SIG-M5 treated with dmso at 0.1 percent for 504 hours (cell line): ENCODE data around the gene C12orf75.

Experiments
- DNase-seq: peaks from one replicate; lab custom pipeline; 2025; ENCODE audit not compliant: unreplicated experiment; lab: John Stamatoyannopoulos, UW

The C12orf75 gene

DNA sequence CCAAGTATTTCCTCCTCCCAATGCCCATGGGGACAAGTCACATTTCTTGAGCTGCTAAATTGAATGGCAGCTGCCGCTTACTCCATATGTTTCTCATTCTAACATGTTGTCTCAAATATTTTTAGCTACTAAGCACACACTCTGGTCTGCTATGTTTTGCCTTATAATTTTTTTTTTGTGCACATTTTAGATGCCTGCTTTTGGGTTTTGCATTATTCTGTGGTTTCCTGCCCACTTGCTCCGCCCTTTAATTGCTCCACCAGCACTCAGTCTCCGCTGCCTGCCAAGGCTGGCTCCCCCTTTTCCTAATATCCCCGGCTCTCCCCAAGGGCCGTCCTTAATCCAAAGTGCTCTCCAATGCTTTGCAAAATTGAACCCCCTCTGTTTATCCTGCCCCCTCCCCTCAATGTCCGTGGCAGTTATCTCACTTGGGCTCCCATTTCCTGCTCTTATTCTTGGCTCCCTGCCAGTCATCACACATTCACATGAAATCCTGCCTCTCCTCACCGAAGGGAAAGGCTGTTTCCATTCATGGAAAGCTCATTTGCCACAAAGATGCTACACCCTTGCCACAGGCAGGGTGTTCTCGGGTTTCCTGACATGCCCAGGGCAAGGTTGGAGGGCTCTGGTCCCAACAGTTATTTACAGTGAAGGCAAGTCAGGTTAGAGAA lies 79.4 kb downstream of the C12orf75 start:
- no peak for DNase-seq

DNA sequence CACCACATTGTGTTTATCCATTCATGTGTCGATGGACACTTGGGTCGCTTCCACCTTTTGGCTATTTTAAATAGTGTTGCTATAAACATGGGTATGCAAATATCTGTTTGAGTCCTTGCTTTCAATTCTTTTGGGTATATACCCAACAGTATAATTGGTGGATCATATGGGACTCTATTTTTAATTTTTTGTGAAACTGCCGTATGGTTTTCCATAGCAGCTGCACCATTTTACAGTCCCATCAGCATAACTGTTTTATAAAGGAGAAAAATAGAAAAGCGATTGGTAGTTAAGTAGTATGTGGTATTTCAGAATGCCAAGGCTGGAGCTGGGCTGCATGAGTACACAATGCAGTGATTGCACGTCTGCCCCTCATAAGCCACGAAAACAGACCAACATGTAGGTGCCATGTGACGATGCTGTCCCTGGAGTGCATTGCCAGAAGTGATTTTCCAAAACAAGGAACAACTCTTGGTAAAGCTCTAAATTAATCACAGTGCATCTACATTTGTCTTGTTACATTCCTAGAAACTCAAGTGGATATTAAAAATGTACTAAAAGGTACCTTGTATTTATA lies 83.5 kb downstream of the C12orf75 start:
- DNase-seq, result no peak

DNA sequence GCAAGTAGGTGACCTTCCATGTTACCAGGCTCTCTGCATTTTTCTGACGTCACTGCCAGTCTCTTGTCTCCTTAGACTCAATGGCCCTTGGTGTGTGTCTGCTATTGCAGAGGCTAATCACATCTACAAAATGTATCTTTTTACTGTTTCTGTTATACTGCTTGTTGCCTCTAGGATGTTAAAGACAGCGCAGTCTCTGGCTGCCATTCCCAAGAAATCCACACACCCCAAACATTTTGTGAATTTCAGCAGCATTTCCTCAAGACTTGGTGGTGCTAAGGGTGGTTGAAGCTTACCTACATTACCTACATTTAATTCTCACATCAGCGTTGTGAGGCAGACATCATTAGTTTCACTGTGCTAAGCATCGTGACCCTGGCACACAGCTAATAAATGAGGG lies 87.2 kb downstream of the C12orf75 start:
- DNase-seq, result no peak

DNA sequence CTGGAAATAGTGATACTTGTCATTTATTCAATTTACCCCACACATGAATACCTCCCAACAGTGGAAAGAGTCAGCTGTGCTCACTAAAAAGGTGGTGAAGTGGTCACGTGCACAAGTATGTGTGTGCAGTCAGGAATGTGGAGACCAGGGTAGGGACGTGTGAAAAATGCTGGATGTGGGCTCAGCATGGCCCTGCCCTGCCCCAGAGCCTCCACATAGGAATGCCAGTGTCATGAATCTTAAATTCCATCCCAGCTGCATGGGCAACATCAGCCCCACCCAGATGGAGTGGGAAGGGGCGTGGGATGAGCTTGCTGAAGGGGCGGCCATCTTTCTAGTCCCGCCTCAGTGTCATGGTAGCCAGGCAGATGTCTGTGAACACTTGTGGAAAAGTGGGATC lies 87.7 kb downstream of the C12orf75 start:
- no peak for DNase-seq

DNA sequence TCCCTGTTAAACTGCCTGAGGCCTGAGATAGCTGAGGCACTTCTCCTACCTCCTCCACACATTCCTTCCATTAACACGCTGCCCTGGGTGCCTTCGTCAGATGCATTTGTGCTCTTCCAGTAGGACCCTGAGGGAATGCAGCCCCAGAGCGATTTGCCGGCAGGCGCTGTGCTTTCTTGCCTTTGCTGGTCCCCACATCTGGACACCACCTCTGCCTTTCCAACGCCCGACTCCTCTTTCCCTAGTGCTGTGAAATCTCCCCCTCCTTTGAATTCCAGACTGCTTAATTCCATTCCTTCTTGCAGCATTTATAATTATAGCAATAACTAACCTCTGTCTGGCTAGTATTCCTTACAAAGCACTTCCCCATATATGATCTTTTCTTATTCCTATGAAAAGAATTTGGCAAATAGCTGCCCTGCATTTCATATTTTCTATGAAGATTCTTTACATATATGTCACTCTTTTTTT lies 88.4 kb downstream of the C12orf75 start:
- no peak for DNase-seq

DNA sequence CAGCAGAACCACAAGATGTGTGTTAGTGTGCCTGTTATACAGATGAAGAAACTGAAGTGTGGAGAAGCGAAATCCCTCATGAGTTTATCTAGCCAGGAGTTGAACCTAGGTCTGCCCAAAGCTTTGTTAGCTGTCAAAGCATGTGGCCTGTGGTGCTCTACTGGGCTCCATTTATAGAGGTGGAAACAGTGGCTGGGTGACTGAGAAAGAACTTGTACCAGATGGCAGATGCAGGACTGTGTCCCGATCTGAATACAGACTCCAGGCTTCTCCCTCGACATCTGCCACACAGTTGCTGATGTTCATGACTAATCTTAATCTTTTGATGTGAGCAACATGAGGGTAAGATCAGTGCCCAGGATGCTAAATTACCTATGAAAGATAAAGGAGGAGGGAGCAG lies 89.1 kb downstream of the C12orf75 start:
- no peak for DNase-seq

DNA sequence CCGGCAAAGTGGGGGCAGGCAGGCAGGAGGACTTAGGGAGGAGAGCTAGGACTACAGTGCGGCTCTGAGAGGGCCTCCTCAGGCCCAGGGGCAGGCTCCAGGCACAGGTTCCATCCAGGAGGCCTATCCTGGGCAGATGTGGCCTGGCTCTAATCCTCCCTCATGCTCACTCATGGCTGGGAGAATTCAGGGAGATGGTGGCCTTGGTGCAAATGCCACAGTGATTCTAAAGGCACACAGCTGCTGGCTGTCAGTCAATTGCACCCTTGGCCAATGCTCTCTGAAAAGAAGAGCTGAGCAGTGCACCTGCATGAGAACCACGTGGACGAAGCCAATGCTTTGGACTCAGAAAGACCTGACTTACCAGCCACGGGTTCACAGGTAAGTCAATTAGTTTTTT lies 89.6 kb downstream of the C12orf75 start:
- DNase-seq, result no peak

DNA sequence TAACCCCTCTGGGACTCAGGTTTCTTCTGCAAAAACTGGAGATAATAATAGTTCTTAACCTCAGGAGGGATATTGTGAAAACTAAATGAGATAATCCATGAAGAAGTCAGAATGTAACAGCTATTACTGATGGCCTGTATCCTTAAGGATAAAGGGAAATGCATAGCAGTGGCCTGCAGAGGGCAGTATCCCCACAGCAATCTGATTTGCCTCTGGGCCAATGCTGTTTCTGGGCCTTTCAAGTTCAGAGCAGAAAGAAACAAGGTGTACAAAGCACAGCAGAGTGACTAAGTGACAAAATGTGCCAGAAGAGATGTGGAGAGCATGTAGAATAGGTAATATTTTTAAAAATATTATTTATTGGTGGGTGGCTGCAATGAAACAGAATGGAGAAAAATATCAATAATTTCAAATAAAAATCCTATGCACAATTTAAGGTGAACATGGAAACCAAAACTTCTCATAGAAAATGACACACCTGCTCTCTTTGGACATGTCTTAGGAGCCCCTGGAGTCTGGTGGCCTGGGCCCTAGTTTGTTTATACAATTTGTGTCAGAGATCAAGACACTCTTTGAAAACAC lies 90.3 kb downstream of the C12orf75 start:
- DNase-seq, result peak; percentile 51
